ENCODE measurements around the gene VAV2.

DNA sequence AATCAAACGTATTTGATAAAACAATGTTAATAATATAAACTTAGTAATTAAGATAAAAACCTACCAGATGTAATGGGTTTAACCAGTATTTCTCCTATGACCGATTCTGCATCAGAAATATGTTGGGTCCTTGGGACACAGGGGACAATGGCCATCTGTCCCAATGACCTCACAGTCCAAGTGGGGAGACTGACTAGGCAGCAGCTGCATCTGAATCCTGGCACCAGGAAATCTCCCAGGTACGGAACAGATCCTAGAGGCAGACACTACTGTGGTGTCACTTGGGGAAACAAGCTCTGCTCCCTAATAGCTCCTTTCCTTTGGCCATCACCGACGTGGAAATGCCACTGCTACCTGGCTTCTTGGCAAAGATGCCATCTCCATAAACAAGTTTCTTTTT, 172.2 kb downstream of the VAV2 start:
- no peak for TF ChIP-seq CTCF (IDR thresholded peaks at IDR 0.05)
- TF ChIP-seq ZFX (IDR thresholded peaks at IDR 0.05; ENCODE audit: borderline replicate concordance), result no peak
